GM12873 (cell line): Measurements from ENCODE around the gene ISM1.

Experiments used
- CTCF ChIP-seq: IDR thresholded peaks from 2 replicates; pipeline ENCODE4 v1.5.1; 2012; ENCODE audit warnings: low read depth, mild to moderate bottlenecking, moderate library complexity, low read length, control low read depth; ENCODE audit not compliant: insufficient read depth; ENCODE audit errors: missing control alignments

The ISM1 gene

DNA sequence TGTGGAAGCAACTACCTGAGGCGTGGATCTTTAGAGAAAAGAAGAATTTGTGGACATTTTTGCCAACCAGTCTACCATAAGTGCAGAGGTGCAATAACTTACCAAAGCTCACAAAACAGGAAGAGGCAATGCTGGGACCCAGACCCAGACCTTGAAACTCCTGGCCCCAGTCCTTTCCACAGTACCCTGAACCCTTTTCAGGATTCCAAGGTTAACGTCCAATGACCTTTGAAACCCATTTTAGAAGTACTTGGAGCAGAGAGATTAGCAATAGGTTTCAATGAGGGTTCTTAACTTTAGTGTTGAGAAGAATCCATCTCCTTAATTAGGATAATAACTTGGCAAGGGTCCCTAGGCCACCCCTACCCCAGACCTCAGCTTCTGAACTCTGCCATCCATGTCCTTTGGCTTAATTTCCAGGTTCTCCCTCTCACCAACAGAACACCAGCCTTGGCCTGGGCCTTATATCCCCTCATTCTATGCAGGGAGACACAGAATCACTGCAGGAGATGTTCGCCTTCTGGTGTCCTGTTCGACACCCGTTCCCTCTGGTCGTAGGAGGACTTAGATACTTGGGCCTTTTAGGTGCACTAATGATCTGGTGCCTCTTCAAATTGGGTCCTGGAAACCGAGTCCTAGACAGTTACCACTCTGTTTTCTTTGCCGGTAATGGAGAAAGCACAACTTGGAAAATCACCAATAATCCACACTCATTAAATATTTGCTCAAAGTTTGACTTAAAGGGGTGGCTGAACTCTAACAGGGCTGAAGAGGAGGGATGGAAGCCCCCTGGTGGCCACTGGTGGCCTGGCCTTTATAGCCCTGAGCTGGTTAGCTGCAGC, 40.6 kb downstream of the ISM1 start:
- TF ChIP-seq CTCF = peak; percentile 81

DNA sequence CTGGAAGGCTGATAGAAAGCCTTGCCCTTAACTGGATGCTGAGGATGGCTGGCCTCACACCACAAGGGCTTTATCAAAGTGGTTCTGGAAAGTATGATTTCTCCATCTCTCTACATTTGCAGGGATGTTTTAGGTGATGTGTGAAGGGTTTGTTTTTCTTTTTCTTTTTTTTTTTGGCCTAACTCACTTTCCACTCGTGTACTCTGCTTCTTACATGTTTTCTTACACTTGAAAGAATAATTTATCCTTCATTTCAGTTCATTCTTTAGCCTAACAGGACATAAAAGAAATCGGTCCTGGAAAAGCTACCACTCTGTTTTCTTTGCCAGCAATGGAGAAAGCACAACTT, 41.2 kb downstream of the ISM1 start:
- no peak for TF ChIP-seq CTCF

- no peak for TF ChIP-seq CTCF
These were observed 41.7 kb downstream of the ISM1 start for GRCh38 chr20:13262671-13263360.

DNA sequence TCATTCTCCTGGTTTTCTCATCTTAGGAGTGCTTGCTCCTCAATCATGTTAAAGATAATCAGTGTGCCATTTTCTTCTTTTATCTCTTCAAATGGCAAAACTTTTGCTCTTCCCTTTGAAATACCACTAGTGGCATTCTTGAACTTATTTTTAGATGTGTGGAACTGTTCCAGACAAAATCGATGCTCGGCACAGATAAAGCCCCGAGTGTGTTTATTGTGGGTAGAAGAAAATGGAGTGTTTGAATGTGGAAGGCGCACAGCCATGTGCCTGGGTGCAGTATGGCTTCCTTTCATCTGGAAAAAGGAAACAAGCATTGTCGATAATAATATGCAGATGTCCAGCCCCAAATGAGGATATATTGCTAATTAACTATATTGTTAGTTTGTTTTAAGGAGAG, 42.4 kb downstream of the ISM1 start:
- no peak for TF ChIP-seq CTCF

DNA sequence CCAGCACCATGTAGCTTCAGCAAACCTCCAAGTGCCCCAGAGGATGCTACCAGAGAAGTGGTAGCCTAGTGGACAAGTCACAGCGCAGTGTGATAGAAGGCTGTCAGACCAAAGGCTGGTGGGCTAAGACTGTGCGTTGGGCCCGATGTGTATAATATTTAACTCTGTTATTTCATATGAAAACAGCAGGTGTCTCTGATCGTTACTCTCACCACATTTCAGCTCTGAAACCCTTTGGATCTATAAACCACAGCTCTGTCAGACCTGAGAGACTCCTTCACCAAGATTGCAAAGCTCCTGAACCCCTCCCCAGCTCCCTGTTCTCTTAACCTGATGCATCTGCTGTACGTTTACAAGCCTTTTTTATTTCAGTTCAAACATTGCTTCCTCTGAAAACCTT, 43.8 kb downstream of the ISM1 start:
- TF ChIP-seq CTCF = no peak

DNA sequence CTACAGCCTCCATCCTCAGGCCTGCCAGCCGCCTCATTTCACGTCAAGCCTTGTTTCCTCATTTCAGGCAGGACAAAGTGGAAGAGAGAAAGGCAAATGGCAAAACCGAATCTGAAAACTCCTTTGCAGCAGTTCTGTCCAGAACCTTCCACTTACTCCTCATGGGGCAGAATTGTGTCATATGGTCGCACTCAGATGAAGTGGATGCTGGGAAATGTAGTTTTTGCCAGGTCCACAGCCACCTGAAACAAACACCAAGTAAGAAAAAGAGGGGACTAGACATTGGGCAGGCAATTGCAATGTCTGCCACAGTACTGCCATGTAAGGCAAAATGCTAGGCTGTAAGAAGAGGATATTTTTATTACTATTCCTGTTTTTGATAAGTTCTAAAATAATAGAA, 44.9 kb downstream of the ISM1 start:
- TF ChIP-seq CTCF = no peak

DNA sequence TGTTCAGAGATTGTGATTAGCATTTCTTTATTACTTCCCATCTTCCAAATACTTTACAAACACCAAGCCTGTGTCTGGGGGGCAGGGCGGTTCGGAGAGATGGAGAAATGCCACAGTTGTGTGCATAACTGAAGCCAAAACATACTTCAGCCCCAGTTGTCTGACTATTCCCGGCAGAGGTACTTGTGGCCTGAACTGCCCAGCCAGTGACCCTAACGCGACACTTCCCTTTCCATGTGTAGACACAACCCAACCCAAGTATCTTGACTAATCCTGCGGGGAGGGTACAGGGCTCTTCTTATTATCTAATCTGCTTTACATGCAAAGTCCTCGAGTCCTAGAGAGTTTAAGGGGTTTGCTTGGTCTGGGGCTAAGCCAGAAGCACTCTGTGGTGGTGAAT, 46.2 kb downstream of the ISM1 start:
- no peak for TF ChIP-seq CTCF
